ENCODE data around the gene RHBDD1.
A peak's percentile ranks its signal among the peaks of the same experiment; 100 is the strongest.

RHBDD1 gene

DNA sequence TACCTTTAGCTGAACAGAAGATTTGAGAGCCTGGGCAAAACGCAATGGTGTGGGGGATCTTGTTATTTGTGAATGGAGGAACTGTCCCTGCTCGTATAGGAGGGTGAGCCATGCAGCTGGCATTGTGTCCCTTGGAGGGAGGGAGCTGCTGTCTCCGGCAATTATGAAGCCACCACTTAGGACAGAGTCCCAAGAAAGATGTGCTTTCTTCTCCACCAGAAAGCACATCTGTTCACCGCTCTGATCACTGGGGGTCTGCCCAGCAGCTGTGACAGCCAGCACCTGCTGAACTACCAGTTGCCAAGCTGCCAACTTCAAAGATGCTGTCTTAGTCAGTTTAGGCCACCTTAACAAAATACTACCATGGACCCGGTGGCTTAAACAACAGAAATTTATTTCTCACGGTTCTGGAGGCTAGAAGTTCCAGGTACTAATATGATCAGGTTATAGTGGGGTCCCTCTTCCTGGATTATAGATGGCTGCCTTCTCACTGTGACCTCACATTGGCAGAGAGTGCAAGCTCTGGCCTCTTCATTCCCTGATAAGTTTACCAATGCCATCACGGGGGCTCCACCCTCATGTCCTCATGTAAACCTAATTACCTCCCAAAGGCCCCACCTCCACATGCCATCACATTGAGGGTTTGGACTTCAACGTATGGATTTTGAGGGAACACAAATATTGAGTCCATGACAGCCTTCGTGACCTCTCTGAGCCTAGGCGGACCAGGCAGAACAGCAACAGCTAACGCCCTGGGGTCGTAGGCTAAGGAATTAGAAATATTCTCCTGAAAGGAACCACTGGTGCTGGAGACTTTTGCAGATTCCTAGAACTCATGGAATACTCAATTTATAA is 148.3 kb downstream of the RHBDD1 start:
- H3K27ac Mint-ChIP-seq: peak overlapping the region; percentile 80
- H3K4me3 Mint-ChIP-seq: no peak overlapping the region
- peaks cover 22% of the 10 kb centered on the region for H3K36me3 Mint-ChIP-seq
- ATAC-seq: peak; percentile 5
- peaks cover 20% of the 10 kb centered on the region for H3K4me1 Mint-ChIP-seq
- H3K9me3 Mint-ChIP-seq: no peaks in the 10 kb centered on the region
- H3K27me3 Mint-ChIP-seq: no peaks in the 10 kb centered on the region

DNA sequence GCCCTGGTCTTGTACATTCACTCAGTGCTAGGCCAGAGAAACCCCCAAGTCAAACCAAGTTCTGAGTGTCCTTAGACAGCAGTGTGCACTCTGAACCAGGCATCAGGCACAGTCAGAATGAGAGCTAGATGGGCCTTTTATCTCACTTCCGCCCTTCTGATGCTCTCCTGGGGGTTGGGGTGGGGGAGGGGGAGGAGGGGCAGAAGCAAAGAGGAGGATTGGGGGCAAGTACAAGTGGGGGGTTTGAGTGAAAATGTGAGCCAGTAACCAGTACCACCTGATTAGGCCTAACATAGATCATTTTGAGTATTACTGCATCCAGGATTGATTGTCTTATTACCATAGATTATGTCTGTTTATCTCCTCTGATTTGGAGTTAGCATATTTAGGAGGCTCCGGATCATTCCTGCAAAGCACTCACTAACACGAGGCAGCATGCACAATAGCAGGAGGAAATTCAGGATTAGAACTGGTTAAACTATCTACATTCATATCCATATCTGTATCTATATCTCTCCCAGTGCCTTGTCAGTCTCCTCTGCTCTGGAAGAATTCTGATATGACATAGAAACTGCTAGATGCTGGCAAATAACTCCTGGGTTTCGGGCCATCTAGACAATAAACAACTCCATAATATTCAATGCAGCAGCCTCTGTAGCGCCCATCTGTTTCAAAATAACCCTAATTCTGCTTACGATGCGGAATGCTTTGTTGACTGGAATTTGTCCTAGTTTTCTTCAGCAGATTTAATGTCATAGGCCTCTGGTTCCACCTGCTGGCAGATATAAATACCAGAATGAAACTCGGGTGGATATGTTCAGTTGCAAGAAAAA is 149.1 kb downstream of the RHBDD1 start:
- Mint-ChIP-seq H3K27me3 (no peaks in the 10 kb centered on the region), H3K36me3 (peaks cover 28% of the 10 kb centered on the region), H3K9me3 (no peaks in the 10 kb centered on the region), H3K27ac (peak overlapping the region; percentile 80), H3K4me3 (no peak overlapping the region), H3K4me1 (peaks cover 20% of the 10 kb centered on the region)
- ATAC-seq: peak; percentile 94

DNA sequence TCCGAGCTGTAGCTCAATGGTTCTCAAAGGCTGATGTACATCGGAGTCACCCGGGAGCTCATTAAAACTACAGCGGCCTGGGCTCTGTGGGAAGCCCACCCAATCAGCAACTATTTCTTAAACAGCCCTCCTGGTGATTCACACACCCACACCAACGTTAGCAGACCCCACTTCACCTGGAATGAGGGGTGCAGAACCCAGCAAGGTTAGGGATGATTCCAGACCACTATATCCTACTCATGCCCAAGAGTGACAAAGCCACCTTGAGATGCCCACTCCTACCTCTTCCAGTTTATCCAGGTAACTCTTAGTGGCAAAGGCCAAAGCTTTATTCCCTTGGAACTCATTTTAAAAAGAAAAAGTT is 149.7 kb downstream of the RHBDD1 start:
- Mint-ChIP-seq H3K27ac (peak overlapping the region; percentile 80), H3K4me1 (peaks cover 20% of the 10 kb centered on the region), H3K27me3 (no peaks in the 10 kb centered on the region), H3K4me3 (no peak overlapping the region), H3K9me3 (no peaks in the 10 kb centered on the region), H3K36me3 (peaks cover 28% of the 10 kb centered on the region)
- ATAC-seq: no peak

DNA sequence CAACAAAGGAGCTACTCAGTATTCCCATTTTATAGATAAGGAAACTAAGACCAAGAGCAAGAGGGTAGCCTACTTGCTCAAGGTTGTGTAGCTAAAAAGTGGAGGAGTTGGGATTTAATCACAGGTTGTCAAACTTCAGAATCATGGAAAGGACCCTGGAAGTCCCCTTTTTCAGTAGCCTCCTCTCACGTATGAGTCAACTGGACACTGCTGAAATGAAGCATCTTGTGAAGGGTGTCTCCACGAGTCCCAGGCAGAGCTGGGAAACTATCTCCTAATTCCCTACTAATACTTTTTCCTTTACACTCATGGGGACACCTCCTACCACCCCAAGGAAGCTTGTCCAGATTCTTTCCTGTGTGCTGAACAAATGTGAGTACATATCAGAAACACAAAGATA is 155.8 kb downstream of the RHBDD1 start:
- Mint-ChIP-seq H3K4me3 (no peak overlapping the region), H3K9me3 (no peaks in the 10 kb centered on the region), H3K4me1 (peaks cover 6% of the 10 kb centered on the region), H3K36me3 (peaks cover 38% of the 10 kb centered on the region), H3K27me3 (no peaks in the 10 kb centered on the region), H3K27ac (no peak overlapping the region)
- ATAC-seq: no peak

DNA sequence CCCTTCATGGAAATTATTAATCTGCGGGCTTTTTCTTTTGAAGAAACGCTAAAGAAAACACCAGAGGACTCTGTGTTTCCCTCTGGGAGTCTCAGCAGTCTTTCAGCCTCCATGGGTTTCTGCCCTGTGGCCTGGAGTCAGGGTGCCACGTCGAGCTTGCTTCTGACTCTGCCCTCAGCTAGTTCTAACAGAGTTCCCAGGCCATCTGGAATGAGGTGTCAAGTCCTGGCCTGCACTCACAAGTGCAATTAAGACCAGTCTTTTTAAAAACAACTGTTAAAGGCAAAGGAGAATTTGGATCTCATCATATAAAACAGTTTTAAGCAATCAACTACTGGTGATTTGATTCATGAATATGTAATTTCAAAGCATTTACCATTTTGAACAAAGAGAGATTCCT is 157.3 kb downstream of the RHBDD1 start:
- Mint-ChIP-seq H3K27me3 (no peaks in the 10 kb centered on the region), H3K9me3 (no peaks in the 10 kb centered on the region), H3K4me1 (peaks cover 6% of the 10 kb centered on the region), H3K4me3 (no peak overlapping the region), H3K36me3 (peaks cover 30% of the 10 kb centered on the region), H3K27ac (no peak overlapping the region)
- no peak for ATAC-seq

DNA sequence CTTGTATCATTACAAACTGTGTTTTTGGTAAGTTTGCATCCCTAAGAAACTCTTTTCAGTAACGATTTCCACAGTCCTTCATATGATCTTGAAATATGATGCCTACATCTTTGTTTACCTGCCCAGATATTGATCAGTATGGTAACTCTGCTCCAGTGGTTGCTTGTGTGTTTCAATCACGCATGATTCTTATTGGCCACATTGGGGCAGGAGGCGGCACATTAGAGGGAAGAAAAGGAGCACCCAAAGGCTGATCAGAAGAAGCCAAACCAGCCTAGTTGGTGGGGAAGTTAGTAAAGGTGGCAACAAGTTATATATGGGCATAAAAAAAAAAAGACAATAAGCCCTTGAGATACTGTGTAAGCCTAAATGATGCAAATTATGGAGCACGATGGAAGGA is 158.9 kb downstream of the RHBDD1 start:
- peaks cover 6% of the 10 kb centered on the region for H3K4me1 Mint-ChIP-seq
- H3K36me3 Mint-ChIP-seq: peaks cover 37% of the 10 kb centered on the region
- no peak for ATAC-seq
- no peak overlapping the region for H3K4me3 Mint-ChIP-seq
- H3K9me3 Mint-ChIP-seq: no peaks in the 10 kb centered on the region
- H3K27ac Mint-ChIP-seq: peak overlapping the region; percentile 48
- no peaks in the 10 kb centered on the region for H3K27me3 Mint-ChIP-seq

DNA sequence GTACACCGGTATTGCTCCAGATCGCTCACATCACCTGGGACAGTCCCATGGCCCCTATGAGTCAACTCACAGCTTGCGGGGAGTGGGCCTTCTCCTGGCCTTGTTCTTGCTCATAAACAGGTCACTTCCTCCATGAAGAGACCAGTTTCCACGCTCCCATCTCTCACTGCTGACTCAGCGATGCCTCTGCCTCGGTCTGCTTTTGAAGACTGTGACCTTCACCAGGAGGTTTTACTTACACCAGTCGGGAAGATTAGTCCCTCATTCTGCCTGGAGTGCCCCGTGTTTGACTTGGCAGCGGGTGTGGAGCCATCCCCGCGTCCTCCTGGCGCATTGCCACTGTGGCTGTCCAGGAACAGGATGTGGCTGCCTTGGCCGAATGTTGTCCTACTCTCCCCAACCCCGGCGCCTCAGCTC is 159.8 kb downstream of the RHBDD1 start:
- no peak overlapping the region for H3K4me3 Mint-ChIP-seq
- peaks cover 6% of the 10 kb centered on the region for H3K4me1 Mint-ChIP-seq
- H3K36me3 Mint-ChIP-seq: peaks cover 46% of the 10 kb centered on the region
- no peaks in the 10 kb centered on the region for H3K27me3 Mint-ChIP-seq
- no peaks in the 10 kb centered on the region for H3K9me3 Mint-ChIP-seq
- peak overlapping the region; percentile 48 for H3K27ac Mint-ChIP-seq
- peak; percentile 77 for ATAC-seq

DNA sequence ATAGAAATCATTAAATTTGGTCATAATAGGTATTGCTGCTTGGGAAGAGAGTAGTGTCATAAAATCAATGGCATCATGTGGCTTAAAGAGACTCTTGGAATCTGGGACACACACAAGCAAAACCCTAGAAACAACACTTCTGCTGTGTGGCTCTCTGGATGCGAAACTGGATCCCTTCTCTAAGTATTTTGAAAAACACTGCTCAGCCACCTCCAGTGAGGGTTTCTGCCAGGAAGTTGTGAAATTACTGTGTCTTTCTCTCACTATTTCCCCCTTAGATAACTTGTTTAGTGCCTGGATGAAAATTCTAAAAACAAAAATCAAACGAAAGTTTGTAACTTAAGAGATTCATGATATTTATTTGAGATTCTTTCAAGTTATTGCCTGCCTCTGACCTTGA is 163.8 kb downstream of the RHBDD1 start:
- peaks cover 2% of the 10 kb centered on the region for H3K9me3 Mint-ChIP-seq
- H3K4me3 Mint-ChIP-seq: no peak overlapping the region
- H3K36me3 Mint-ChIP-seq: peaks cover 68% of the 10 kb centered on the region
- ATAC-seq: no peak
- no peaks in the 10 kb centered on the region for H3K27me3 Mint-ChIP-seq
- peaks cover 6% of the 10 kb centered on the region for H3K4me1 Mint-ChIP-seq
- no peak overlapping the region for H3K27ac Mint-ChIP-seq

DNA sequence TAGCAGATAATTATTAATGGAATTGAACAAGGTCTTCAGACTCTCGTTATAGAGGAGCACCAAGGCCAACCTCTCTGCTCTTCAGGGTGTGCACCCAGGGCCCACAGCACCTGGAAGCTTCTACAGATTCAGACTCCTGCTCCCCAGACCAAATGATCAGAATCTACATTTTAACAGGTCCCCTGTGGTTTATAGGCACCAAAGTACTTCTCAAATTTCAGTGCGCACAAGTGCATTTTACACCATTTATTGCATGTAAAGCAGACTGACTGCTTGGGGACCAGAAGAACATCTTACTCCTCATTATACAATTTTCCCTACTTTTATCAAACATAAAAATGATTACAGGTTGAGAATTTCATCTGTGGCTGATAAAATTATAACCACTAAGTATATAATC is 164.3 kb downstream of the RHBDD1 start:
- Mint-ChIP-seq H3K4me3 (no peak overlapping the region), H3K27ac (no peak overlapping the region), H3K27me3 (no peaks in the 10 kb centered on the region), H3K36me3 (peaks cover 64% of the 10 kb centered on the region), H3K4me1 (peaks cover 6% of the 10 kb centered on the region), H3K9me3 (peaks cover 2% of the 10 kb centered on the region)
- no peak for ATAC-seq

DNA sequence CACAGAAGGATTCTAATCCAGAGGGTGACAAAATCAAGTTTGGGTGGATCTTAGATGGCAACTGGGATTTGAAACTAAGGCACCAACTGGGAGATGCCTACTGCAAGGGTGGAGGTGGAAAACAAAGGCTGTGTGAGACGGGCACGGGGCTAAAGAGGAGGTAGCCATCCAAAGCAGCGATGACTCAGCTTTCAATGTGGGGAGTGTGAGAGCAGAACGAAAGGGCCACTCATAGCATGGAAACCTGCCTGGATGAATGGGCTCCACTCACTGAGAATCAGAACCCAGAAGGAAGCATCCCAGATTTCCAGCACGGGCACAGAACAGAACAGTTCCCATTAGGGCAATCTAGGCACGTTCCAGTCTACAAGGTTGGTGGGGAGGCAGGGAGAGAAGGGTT is 168.6 kb downstream of the RHBDD1 start:
- no peak overlapping the region for H3K4me3 Mint-ChIP-seq
- peaks cover 69% of the 10 kb centered on the region for H3K36me3 Mint-ChIP-seq
- peaks cover 2% of the 10 kb centered on the region for H3K9me3 Mint-ChIP-seq
- no peak for ATAC-seq
- no peaks in the 10 kb centered on the region for H3K27me3 Mint-ChIP-seq
- no peaks in the 10 kb centered on the region for H3K4me1 Mint-ChIP-seq
- no peak overlapping the region for H3K27ac Mint-ChIP-seq

DNA sequence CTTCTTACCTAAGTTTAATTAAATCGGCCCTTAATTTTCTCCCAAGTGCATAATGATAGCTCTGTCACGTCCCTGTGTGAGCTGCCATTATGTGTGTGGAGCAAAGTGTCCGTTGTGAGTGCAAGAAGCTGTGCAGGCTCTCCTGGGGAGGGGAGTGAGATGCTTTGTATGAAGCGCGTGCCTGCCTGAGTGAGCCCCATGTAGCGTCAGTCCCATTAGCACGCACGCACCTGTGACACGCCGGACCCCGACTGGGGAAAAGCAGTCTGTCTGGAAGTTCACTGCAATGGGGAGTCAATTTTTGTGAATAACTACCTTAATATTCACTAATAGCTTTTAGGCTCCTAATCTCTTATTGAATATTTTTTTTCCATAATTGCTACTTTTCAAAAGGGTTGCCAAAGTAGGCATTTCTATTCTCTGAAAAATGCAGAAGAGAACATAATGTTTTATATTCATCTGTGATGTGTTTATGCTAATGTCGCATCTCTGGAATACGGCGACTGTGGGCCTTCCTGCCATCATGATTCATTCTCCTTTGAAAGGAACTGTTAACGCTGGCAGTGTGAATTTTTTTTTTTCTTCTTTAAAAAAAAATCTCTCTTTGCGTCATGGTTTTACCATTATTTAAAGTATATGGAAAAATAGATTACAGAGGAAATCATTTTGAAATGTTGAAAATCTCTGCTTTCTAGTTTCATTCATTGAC is 170.5 kb downstream of the RHBDD1 start:
- no peak for ATAC-seq
- no peak overlapping the region for H3K27ac Mint-ChIP-seq
- peaks cover 52% of the 10 kb centered on the region for H3K36me3 Mint-ChIP-seq
- no peaks in the 10 kb centered on the region for H3K27me3 Mint-ChIP-seq
- no peak overlapping the region for H3K4me3 Mint-ChIP-seq
- H3K9me3 Mint-ChIP-seq: peaks cover 2% of the 10 kb centered on the region
- H3K4me1 Mint-ChIP-seq: no peaks in the 10 kb centered on the region

DNA sequence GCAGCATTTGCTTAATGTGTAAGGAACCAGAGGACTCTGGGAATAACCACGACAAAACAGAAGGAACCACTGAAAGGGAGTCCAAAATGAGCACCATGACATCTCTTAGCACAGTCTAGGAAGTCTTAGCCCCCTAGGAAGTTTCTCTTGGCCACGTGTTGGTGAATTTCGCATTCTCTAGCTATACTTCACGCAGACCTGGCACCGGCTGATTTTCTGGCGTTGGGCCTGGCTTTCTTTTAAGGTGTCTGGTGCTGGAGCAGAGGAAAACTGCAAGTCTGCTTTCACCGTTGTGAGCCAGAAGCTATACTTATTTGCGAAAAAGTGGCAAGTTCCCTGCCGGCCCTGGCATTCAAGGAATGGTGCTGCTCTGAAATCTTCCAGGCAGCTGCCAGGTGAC is 171.3 kb downstream of the RHBDD1 start:
- no peaks in the 10 kb centered on the region for H3K27me3 Mint-ChIP-seq
- peaks cover 2% of the 10 kb centered on the region for H3K9me3 Mint-ChIP-seq
- H3K4me3 Mint-ChIP-seq: no peak overlapping the region
- peaks cover 46% of the 10 kb centered on the region for H3K36me3 Mint-ChIP-seq
- ATAC-seq: no peak
- H3K4me1 Mint-ChIP-seq: no peaks in the 10 kb centered on the region
- no peak overlapping the region for H3K27ac Mint-ChIP-seq

DNA sequence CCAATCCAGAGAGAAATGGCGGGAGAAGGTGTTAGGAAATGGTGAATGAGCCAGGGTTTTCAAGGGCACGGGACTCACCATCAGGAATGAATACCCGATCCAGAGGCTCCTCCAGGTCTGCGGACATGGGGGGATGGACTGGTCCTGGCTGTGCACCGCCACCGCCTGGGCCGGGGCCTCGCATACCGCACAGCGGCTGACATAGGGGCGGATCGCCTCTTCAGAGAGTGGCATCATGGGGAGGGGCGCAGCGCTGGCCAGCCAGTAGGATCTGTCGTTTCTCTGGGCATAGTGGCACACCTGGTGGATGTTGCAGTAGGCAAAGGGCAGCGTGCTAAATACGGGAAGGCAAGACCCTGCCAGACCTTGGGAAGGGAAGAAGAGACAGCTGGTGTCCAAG is 172.1 kb downstream of the RHBDD1 start:
- peak; percentile 36 for ATAC-seq
- Mint-ChIP-seq H3K27me3 (no peaks in the 10 kb centered on the region), H3K36me3 (peaks cover 42% of the 10 kb centered on the region), H3K27ac (no peak overlapping the region), H3K4me3 (no peak overlapping the region), H3K4me1 (no peaks in the 10 kb centered on the region), H3K9me3 (peaks cover 2% of the 10 kb centered on the region)

DNA sequence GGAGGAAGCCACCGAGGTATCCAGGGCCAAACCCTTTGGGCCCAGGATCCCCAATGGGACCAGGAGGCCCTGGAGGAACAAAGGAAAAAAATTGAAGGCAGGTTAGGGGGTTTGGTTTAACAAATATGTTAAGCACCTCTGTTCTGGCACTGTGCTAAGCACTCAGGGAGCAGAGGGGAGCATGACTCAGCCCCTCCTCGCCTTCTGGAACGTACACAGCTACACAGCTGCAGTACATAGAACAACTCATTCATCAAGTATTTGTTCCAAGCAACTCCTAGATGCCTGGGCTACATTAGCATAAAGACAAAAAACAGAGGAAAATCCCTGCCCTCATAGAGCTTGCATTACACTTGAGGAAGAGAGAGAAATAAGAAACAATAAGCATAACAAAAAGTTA is 174.6 kb downstream of the RHBDD1 start:
- ATAC-seq: no peak
- H3K27ac Mint-ChIP-seq: peak overlapping the region; percentile 30

DNA sequence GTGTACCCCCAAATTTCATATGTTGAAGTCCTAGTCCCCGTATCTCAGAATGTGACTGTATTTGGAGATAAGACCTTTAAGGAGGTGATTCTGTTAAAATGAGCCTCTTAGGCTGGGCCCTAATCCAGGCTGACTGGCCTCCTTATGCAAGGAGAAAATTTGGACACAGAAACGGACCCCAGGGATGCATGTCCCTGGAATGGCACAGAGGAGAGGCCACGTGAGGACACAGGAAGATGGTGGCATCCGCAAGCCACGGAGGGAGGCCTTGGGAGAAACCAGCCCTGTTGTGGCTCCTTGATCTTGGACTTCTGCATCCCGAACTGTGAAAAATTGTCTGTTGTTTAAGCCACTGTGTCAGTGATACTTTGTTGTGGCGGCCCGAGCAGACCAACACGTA is 177.5 kb downstream of the RHBDD1 start:
- H3K27ac Mint-ChIP-seq: no peak overlapping the region
- H3K27me3 Mint-ChIP-seq: no peaks in the 10 kb centered on the region
- H3K9me3 Mint-ChIP-seq: no peaks in the 10 kb centered on the region
- no peak overlapping the region for H3K4me3 Mint-ChIP-seq
- peaks cover 31% of the 10 kb centered on the region for H3K36me3 Mint-ChIP-seq
- ATAC-seq: no peak
- no peaks in the 10 kb centered on the region for H3K4me1 Mint-ChIP-seq

More for the DNA sequence above, 174.6 kb downstream of the RHBDD1 start:
- no peaks in the 10 kb centered on the region for H3K4me1 Mint-ChIP-seq
- H3K36me3 Mint-ChIP-seq: peaks cover 28% of the 10 kb centered on the region
- H3K4me3 Mint-ChIP-seq: no peak overlapping the region
- no peaks in the 10 kb centered on the region for H3K9me3 Mint-ChIP-seq
- no peaks in the 10 kb centered on the region for H3K27me3 Mint-ChIP-seq

Data from stimulated activated memory B cell treated with anti-CD40 and anti-IgM and Interleukin-4, amounts not matched to agents 10 μg/mL and 1 μg/mL and 100 μg/mL, for 72 hours (primary cell).